Amygdala (tissue), 56 donors: ENCODE results near the gene TCHH.

Experiments used
- DNase-seq, 56 donors: peaks; one replicate each; lab custom pipeline; 2025; lab: John Stamatoyannopoulos, UW

Gene TCHH

GRCh38 chr1:152072311-152072710, 42.9 kb downstream of the TCHH start:
- DNase-seq, result no peak

- DNase-seq, result no peak
These were observed 44.1 kb downstream of the TCHH start for GRCh38 chr1:152071123-152071522.

GRCh38 chr1:152067929-152068328, 47.3 kb downstream of the TCHH start:
- no peak for DNase-seq

- DNase-seq, result no peak
These were observed 48.1 kb downstream of the TCHH start for GRCh38 chr1:152067150-152067549.

GRCh38 chr1:152061952-152062351, 53.3 kb downstream of the TCHH start:
- no peak for DNase-seq
